Measurements from ENCODE around the gene ARSI.

- no peak for TF ChIP-seq CTCF (IDR thresholded peaks at IDR 0.05; ENCODE audit: extremely low read depth in 1 of 2, insufficient read depth in 1 of 2, low read depth in 1 of 2, low read length in 2 of 2)
- no peak for TF ChIP-seq POLR2A (IDR thresholded peaks at IDR 0.05; ENCODE audit: low read depth, low read length)
- TF ChIP-seq EZH2 (IDR thresholded peaks at IDR 0.05; ENCODE audit: borderline replicate concordance, low read depth, low read length, severe bottlenecking), result no peak
- no peak for TF ChIP-seq POLR2AphosphoS5 (IDR thresholded peaks at IDR 0.05; ENCODE audit: insufficient read depth, low read depth, low read length)
- no peak for TF ChIP-seq JUN (IDR thresholded peaks at IDR 0.05; ENCODE audit: borderline replicate concordance, insufficient read depth, insufficient read length, low read depth)
- TF ChIP-seq MYC (IDR thresholded peaks at IDR 0.05; ENCODE audit: low read depth, low read length), result no peak
- no peak for TF ChIP-seq MAX (IDR thresholded peaks at IDR 0.05; ENCODE audit: insufficient read depth, insufficient read length)
- TF ChIP-seq FOS (IDR thresholded peaks at IDR 0.05; ENCODE audit: borderline replicate concordance, insufficient read depth, low read length), result no peak
- TF ChIP-seq GATA2 (IDR thresholded peaks at IDR 0.05; ENCODE audit: insufficient read depth, insufficient read length, low read depth, low read length), result no peak
These were observed 48.3 kb downstream of the ARSI start for GRCh38 chr5:150254363-150254762.

Measured in endothelial cell of umbilical vein (primary cell).